H1 (cell line): Measurements from ENCODE around the gene GABBR1. TPM values are rescaled to one million over a fixed set of nuclear protein-coding genes. Genes with fewer than 3 reads are reported as not detected.

Experiments used
- CTCF ChIA-PET: fragments of 300-600 bp; sonication (Branson Sonifier 250); formaldehyde crosslinking; loops from one replicate; lab custom pipeline; 2021; ENCODE audit not compliant: partially characterized antibody; lab: Charles Lee
- POLR2A ChIA-PET: fragments of 300-600 bp; sonication (Branson Sonifier 250); formaldehyde crosslinking; loops from one replicate; lab custom pipeline; 2021; ENCODE audit warnings: inconsistent platforms; ENCODE audit not compliant: partially characterized antibody; lab: Charles Lee
- DNase-seq, 2 experiments: peaks; one replicate each; pipeline versions ENCODE4 v3.0.0 to v3.0.0-alpha.2; 2010 to 2022; ENCODE audit warnings: low spot score in 2 of 2, low read depth in 1 of 2, mixed read lengths in 1 of 2
- FAIRE-seq: peaks from 2 replicates; lab custom pipeline; 2011; peaks lifted over from hg19 to GRCh38; lab: Jason Lieb, UNC
- H2AFZ ChIP-seq: 2 replicates; pipeline ENCODE4 v1.8.1; 2012; ENCODE audit warnings: low read length, inconsistent platforms
- H2AK5ac ChIP-seq: 2 replicates; pipeline ENCODE4 v1.6.1; 2013; ENCODE audit warnings: low read depth, low read length
- H2BK120ac ChIP-seq: replicated peaks from 2 replicates; pipeline ENCODE3; 2013; ENCODE audit warnings: low read depth, low read length, inconsistent platforms
- H2BK12ac ChIP-seq: 2 replicates; pipeline ENCODE4 v1.6.1; 2013; ENCODE audit warnings: low read depth, low read length
- H2BK15ac ChIP-seq: 2 replicates; pipeline ENCODE4 v1.6.1; 2013; ENCODE audit warnings: low read length
- H2BK20ac ChIP-seq: 2 replicates; pipeline ENCODE4 v1.6.1; 2013; ENCODE audit warnings: low read length
- H2BK5ac ChIP-seq: 2 replicates; pipeline ENCODE4 v1.6.1; 2013; ENCODE audit warnings: low read depth, low read length
- H3K14ac ChIP-seq: 2 replicates; pipeline ENCODE4 v1.6.1; 2013; ENCODE audit warnings: inconsistent platforms; ENCODE audit not compliant: insufficient read length
- H3K18ac ChIP-seq: 2 replicates; pipeline ENCODE4 v1.6.1; 2013; ENCODE audit warnings: low read length; ENCODE audit errors: extremely low read depth
- H3K23ac ChIP-seq: 2 replicates; pipeline ENCODE4 v1.6.1; 2013; ENCODE audit warnings: inconsistent platforms; ENCODE audit not compliant: insufficient read length
- H3K23me2 ChIP-seq: 2 replicates; pipeline ENCODE4 v1.6.1; 2013; ENCODE audit warnings: low read depth, low read length
- H3K27ac ChIP-seq: 2 replicates; pipeline ENCODE4 v1.6.1; 2011; ENCODE audit warnings: low read depth, low read length, inconsistent platforms
- H3K27me3 ChIP-seq, 4 experiments: replicated peaks in 1 of 4; 1 replicate in 1 of 4; 2 replicates in 3 of 4; pipeline versions ENCODE4 v1.6.1 to v1.8.1; 2011 to 2013; ENCODE audit warnings: low read length in 3 of 4, mild to moderate bottlenecking in 3 of 4, inconsistent platforms in 2 of 4, mixed read lengths in 2 of 4, moderate library complexity in 1 of 4; ENCODE audit not compliant: control insufficient read depth in 3 of 4, insufficient read depth in 3 of 4; ENCODE audit errors: extremely low read depth in 1 of 4
- H3K36me3 ChIP-seq, 4 experiments: 2 replicates each; pipeline versions ENCODE4 v1.6.1 to v1.8.1; 2011 to 2013; ENCODE audit warnings: mild to moderate bottlenecking in 4 of 4, low read length in 3 of 4, moderate library complexity in 2 of 4, control low read depth in 1 of 4, inconsistent platforms in 1 of 4; ENCODE audit not compliant: insufficient read depth in 4 of 4, control insufficient read depth in 2 of 4
- H3K4ac ChIP-seq: replicated peaks from 2 replicates; pipeline ENCODE3; 2013; ENCODE audit warnings: low read length, low read depth, mixed read lengths, inconsistent platforms; ENCODE audit not compliant: insufficient read length
- H3K4me1 ChIP-seq, 4 experiments: replicated peaks in 1 of 4; 1 replicate in 1 of 4; 2 replicates in 3 of 4; pipeline versions ENCODE4 v1.6.1 to v1.8.1; 2011 to 2013; ENCODE audit warnings: low read length in 3 of 4, inconsistent platforms in 2 of 4, mixed read lengths in 1 of 4; ENCODE audit not compliant: insufficient read depth in 4 of 4, control insufficient read depth in 3 of 4
- H3K4me2 ChIP-seq, 2 experiments: 2 replicates each; pipeline versions ENCODE4 v1.6.1 to v1.8.1; 2011 to 2013; ENCODE audit warnings: low read depth in 2 of 2, low read length in 2 of 2, control low read depth in 1 of 2, inconsistent platforms in 1 of 2, mild to moderate bottlenecking in 1 of 2; ENCODE audit not compliant: insufficient read depth in 1 of 2
- H3K4me3 ChIP-seq, 4 experiments: fragments of 200-600, 300-600 bp in 1 of 4; sonication (generic), shearing (Covaris generic), sonication (Bioruptor Twin) in 1 of 4; 2 replicates each; pipeline versions ENCODE4 v1.5.1 to v1.8.1; 2011 to 2016; ENCODE audit warnings: low read length in 4 of 4, low read depth in 3 of 4, control low read depth in 2 of 4, inconsistent platforms in 2 of 4, mild to moderate bottlenecking in 2 of 4, mixed read lengths in 1 of 4, moderate library complexity in 1 of 4; ENCODE audit not compliant: insufficient read depth in 2 of 4; ENCODE audit errors: extremely low read depth in 1 of 4
- H3K56ac ChIP-seq: replicated peaks from 2 replicates; pipeline ENCODE3; 2013; ENCODE audit warnings: low read depth, mild to moderate bottlenecking, mixed read lengths, low read length, inconsistent platforms; ENCODE audit not compliant: insufficient read length
- H3K79me1 ChIP-seq: 2 replicates; pipeline ENCODE4 v1.6.1; 2013; ENCODE audit warnings: low read depth, low read length, control low read depth
- H3K79me2 ChIP-seq, 2 experiments: 2 replicates each; pipeline versions ENCODE4 v1.6.1 to v1.8.1; 2012 to 2013; ENCODE audit warnings: low read length in 2 of 2, mild to moderate bottlenecking in 2 of 2, inconsistent platforms in 1 of 2; ENCODE audit not compliant: insufficient read depth in 2 of 2, control insufficient read depth in 1 of 2
- H3K9ac ChIP-seq, 4 experiments: replicated peaks in 1 of 4; 1 replicate in 1 of 4; 2 replicates in 3 of 4; pipeline versions ENCODE4 v1.6.1 to v1.8.1; 2011 to 2013; ENCODE audit warnings: low read depth in 3 of 4, low read length in 3 of 4, control low read depth in 2 of 4, mild to moderate bottlenecking in 2 of 4, moderate library complexity in 2 of 4, inconsistent platforms in 1 of 4; ENCODE audit errors: extremely low read depth in 1 of 4
- H3K9me3 ChIP-seq, 2 experiments: 2 replicates each; pipeline versions ENCODE4 v1.6.1 to v1.8.1; 2012 to 2013; ENCODE audit warnings: mild to moderate bottlenecking in 2 of 2, moderate library complexity in 2 of 2, control low read depth in 1 of 2, inconsistent platforms in 1 of 2, low read depth in 1 of 2, low read length in 1 of 2, mixed read lengths in 1 of 2; ENCODE audit not compliant: insufficient read depth in 2 of 2
- H4K20me1 ChIP-seq, 2 experiments: replicated peaks in 1 of 2; 2 replicates each; pipeline versions ENCODE3 to v1.8.1; 2011 to 2013; ENCODE audit warnings: inconsistent platforms in 2 of 2, low read length in 2 of 2, mild to moderate bottlenecking in 1 of 2; ENCODE audit not compliant: insufficient read depth in 2 of 2, control insufficient read depth in 1 of 2
- H4K5ac ChIP-seq: 2 replicates; pipeline ENCODE4 v1.6.1; 2013; ENCODE audit warnings: low read length, low read depth, mixed read lengths, inconsistent platforms; ENCODE audit not compliant: insufficient read length
- H4K8ac ChIP-seq: 2 replicates; pipeline ENCODE4 v1.8.0; 2013; ENCODE audit warnings: mild to moderate bottlenecking, moderate library complexity, low read length, inconsistent platforms; ENCODE audit not compliant: insufficient read depth; ENCODE audit errors: extremely low read depth
- H4K91ac ChIP-seq: replicated peaks from 2 replicates; pipeline ENCODE3; 2013; ENCODE audit warnings: low read length, mixed read lengths, inconsistent platforms; ENCODE audit not compliant: insufficient read length
- CTCF ChIP-seq, 3 experiments: IDR thresholded peaks; 1 replicate in 2 of 3; 2 replicates in 1 of 3; pipeline versions ENCODE4 v1.5.1 to v1.6.1; 2011; ENCODE audit warnings: low read length in 3 of 3, mild to moderate bottlenecking in 3 of 3, inconsistent platforms in 2 of 3, low read depth in 1 of 3, moderate library complexity in 1 of 3; ENCODE audit not compliant: insufficient read depth in 1 of 3; ENCODE audit errors: control extremely low read depth in 1 of 3
- EP300 ChIP-seq, 2 experiments: IDR thresholded peaks; 1 replicate in 1 of 2; 2 replicates in 1 of 2; pipeline ENCODE4 v1.6.1; 2011 to 2012; ENCODE audit warnings: low read depth in 2 of 2, low read length in 2 of 2, mild to moderate bottlenecking in 2 of 2, borderline replicate concordance in 1 of 2, inconsistent platforms in 1 of 2, moderate library complexity in 1 of 2
- NRF1 ChIP-seq: IDR thresholded peaks from 2 replicates; pipeline ENCODE4 v1.6.1; 2011; ENCODE audit warnings: mild to moderate bottlenecking, low read depth, low read length, improper control_type of control experiment
- SUZ12 ChIP-seq: fragments of 200-600 bp; sonication (generic); IDR thresholded peaks from 2 replicates; pipeline ENCODE4 v1.6.1; 2012; ENCODE audit warnings: mild to moderate bottlenecking, inconsistent platforms, low read length, moderate library complexity, mixed read lengths
- WGBS, 2 experiments: shearing (Covaris generic) in 1 of 2; methylation state at CpG; one replicate each; pipeline versions ENCODE4 v1.1.6 to v1.1.7; 2013 to 2015; ENCODE audit warnings: low lambda C conversion rate in 2 of 2, mixed read lengths in 2 of 2, inconsistent platforms in 1 of 2, low coverage in 1 of 2, missing lambda C conversion rate in 1 of 2; ENCODE audit not compliant: insufficient replicate concordance in 2 of 2, insufficient coverage in 1 of 2, insufficient read length in 1 of 2; ENCODE audit errors: extremely low coverage in 1 of 2, missing lambda C conversion rate in 1 of 2; 5-methylcytosine and 5-hydroxymethylcytosine counted together
- polyA plus RNA-seq, 7 experiments: library from polyadenylated mRNA; depleted of rRNA in 3 of 7; stranded (reverse) in 5 of 7; unstranded in 2 of 7; fragments of >200 nt in 5 of 7; fragments of 200-250 nt in 2 of 7; gene quantifications; 1 replicate in 5 of 7; 2 replicates in 1 of 7; 4 replicates in 1 of 7; pipeline versions ENCODE4 v1.2.1 to v1.2.3, GENCODE V29; 2011 to 2013; ENCODE audit warnings: missing spikeins in 2 of 7, mixed read lengths in 2 of 7
- total RNA-seq: library from RNA; stranded (reverse); fragmentation: NEBNext Ultra II Directional; extraction: Animal tissue kit (Norgen Biotek cat#: 25700); gene quantifications from 2 replicates; pipeline ENCODE4 v1.2.1, GENCODE V29; 2021

The GABBR1 gene
- total and polyA plus RNA-seq, 2 of the 8 experiments (the other 6 are each of a cell fraction or from before 2014, with no cell fraction given), result 75.9 to 78.3 TPM

DNA sequence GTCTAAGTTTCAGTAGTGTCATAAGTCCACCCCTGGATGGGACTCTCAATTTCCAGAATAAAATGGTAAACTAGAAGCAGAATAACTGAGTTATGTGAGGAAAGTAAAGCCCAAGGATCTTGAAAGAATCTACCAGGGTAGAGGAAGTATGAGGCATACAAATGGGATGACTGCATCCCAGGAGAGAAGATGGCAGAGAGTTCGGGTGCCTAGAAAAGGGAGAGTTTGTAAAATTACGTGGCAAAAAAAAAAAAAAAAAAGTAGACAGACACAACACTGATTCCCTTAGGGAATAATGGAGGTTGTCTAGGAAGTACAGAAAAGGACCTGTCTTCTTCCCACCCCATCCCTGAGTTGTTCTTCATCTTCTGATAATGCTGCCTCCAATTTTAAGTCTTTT is 3.4 kb downstream of the GABBR1 start:
- H3K36me3 ChIP-seq, result no peaks in the 10 kb centered on the region; a peak in 1 of 8 replicates
- H4K5ac ChIP-seq, result no peak overlapping the region
- H2AFZ ChIP-seq, result no peak overlapping the region
- peaks cover 9 to 42% (median 31%) of the 10 kb centered on the region in 4 experiments for H3K4me1 ChIP-seq
- H3K18ac ChIP-seq, result no peak overlapping the region
- peaks cover 0 to 15% of the 10 kb centered on the region in 2 experiments for H4K20me1 ChIP-seq
- H3K56ac ChIP-seq, result no peak overlapping the region
- no peaks in the 10 kb centered on the region for H3K27me3 ChIP-seq
- H3K9ac ChIP-seq, result no peak overlapping the region
- POLR2A ChIA-PET, result interaction anchor here (0.6 to 5.3 kb wide), 7 partner anchors 11 to 128 kb away, joined by 3 to 33 read pairs (median 4); no protein-coding TSS in a partner anchor
- H3K9me3 ChIP-seq, result no peaks in the 10 kb centered on the region
- no peak overlapping the region for H2BK5ac ChIP-seq
- no peak overlapping the region for H2BK120ac ChIP-seq
- H2AK5ac ChIP-seq, result no peak overlapping the region
- H4K8ac ChIP-seq, result no peak overlapping the region
- H2BK12ac ChIP-seq, result no peak overlapping the region
- H3K4ac ChIP-seq, result no peak overlapping the region
- DNase-seq (no peak), FAIRE-seq (no peak)
- H3K4me2 ChIP-seq, result peak overlapping the region; percentile 79 to 93
- H3K79me1 ChIP-seq, result peaks cover 10% of the 10 kb centered on the region
- no peak for TF ChIP-seq NRF1
- TF ChIP-seq CTCF (IDR thresholded peaks at IDR 0.05; ENCODE audit: control extremely low read depth in 1 of 3, insufficient read depth in 1 of 3, low read depth in 1 of 3, low read length in 3 of 3), result no peak
- no peak for TF ChIP-seq SUZ12
- no peak for TF ChIP-seq EP300 (IDR thresholded peaks at IDR 0.05; ENCODE audit: borderline replicate concordance in 1 of 2, low read depth in 2 of 2, low read length in 2 of 2)
- no peak overlapping the region for H3K14ac ChIP-seq
- no peak overlapping the region for H2BK20ac ChIP-seq
- CTCF ChIA-PET, result interaction anchor here (0.7 to 33.1 kb wide), 10 partner anchors 10 to 127 kb away, joined by 3 to 658 read pairs (median 4); partner anchors contain the start of gene MOG
- H3K23ac ChIP-seq, result no peak overlapping the region
- H3K23me2 ChIP-seq, result peaks cover 49% of the 10 kb centered on the region
- peak overlapping the region in 3 of 4 experiments; percentile 61 to 84 (median 71); a peak in 5 of 8 replicates for H3K4me3 ChIP-seq
- 67% methylated on average over 1 of the region's 2 CpGs; no CpG with 5 or more reads in 1 of the 2 experiments for WGBS, 2 experiments
- H3K27ac ChIP-seq, result no peak overlapping the region
- no peak overlapping the region for H2BK15ac ChIP-seq
- no peak overlapping the region for H4K91ac ChIP-seq
- peaks cover 13 to 62% of the 10 kb centered on the region in 2 experiments for H3K79me2 ChIP-seq
